B cell (primary cell): ENCODE results near the gene ZNF579. TPM values are rescaled to one million over a fixed set of nuclear protein-coding genes. Genes with fewer than 3 reads are reported as not detected.

Experiments used
- ATAC-seq: fragments of 200-7000 bp; cut with Tn5 transposase; one replicate; pipeline ENCODE4 v1.10.0; 2021; ENCODE audit warnings: low read depth, mild to moderate bottlenecking, moderate number of reproducible peaks, moderate library complexity
- CTCF ChIA-PET: fragments of 350-600 bp; sonication (Branson Sonifier 250); formaldehyde crosslinking; loops from one replicate; lab custom pipeline; 2021; ENCODE audit warnings: antibody characterized with exemption, inconsistent platforms; lab: Charles Lee
- POLR2A ChIA-PET: fragments of 350-600 bp; sonication (Branson Sonifier 250); formaldehyde crosslinking; loops from one replicate; lab custom pipeline; 2021; ENCODE audit warnings: antibody characterized with exemption; lab: Charles Lee
- DNase-seq: peaks from one replicate; pipeline ENCODE4 v3.0.0; 2013
- H2AFZ ChIP-seq: 2 replicates; pipeline ENCODE4 v1.6.1; 2012; ENCODE audit warnings: mild to moderate bottlenecking, low read depth, low read length; ENCODE audit not compliant: insufficient read depth, poor library complexity, severe bottlenecking
- H3K27ac ChIP-seq, 2 donors: 1 replicate in 1 of 2; 2 replicates in 1 of 2; pipeline ENCODE4 v1.5.1; 2012 to 2013; ENCODE audit warnings: low read length in 2 of 2, mild to moderate bottlenecking in 2 of 2, moderate library complexity in 1 of 2
- H3K27me3 ChIP-seq, 4 experiments: fragments of 200-600 bp in 1 of 4; sonication (generic) in 1 of 4; replicated peaks in 1 of 4; 1 replicate in 2 of 4; 2 replicates in 2 of 4; pipeline versions ENCODE4 v1.6.1 to v1.7.0; 2013 to 2016; ENCODE audit warnings: low read length in 3 of 4, mild to moderate bottlenecking in 2 of 4, mixed read lengths in 1 of 4, moderate library complexity in 1 of 4; ENCODE audit not compliant: insufficient read depth in 4 of 4, control insufficient read depth in 3 of 4; ENCODE audit errors: control extremely low read depth in 1 of 4
- H3K36me3 ChIP-seq, 2 experiments: replicated peaks in 1 of 2; 1 replicate in 1 of 2; 2 replicates in 1 of 2; pipeline versions ENCODE4 v1.6.1 to v1.7.1; 2013; ENCODE audit warnings: low read length in 1 of 2; ENCODE audit not compliant: insufficient read depth in 2 of 2, control insufficient read depth in 1 of 2; ENCODE audit errors: control extremely low read depth in 1 of 2, extremely low read depth in 1 of 2
- H3K4me1 ChIP-seq, 2 donors: fragments of 200-600 bp in 1 of 2; sonication (generic) in 1 of 2; 1 replicate in 1 of 2; 2 replicates in 1 of 2; pipeline versions ENCODE4 v1.5.1 to v1.6.1; 2013 to 2017; ENCODE audit warnings: low read length in 2 of 2; ENCODE audit not compliant: control insufficient read depth in 2 of 2, insufficient read depth in 2 of 2
- H3K4me2 ChIP-seq: replicated peaks from 2 replicates; pipeline ENCODE3; 2012; ENCODE audit warnings: mild to moderate bottlenecking, low read depth, low read length; ENCODE audit not compliant: poor library complexity, severe bottlenecking
- H3K4me3 ChIP-seq, 5 experiments: fragments of 200-600 bp in 1 of 5; sonication (generic) in 1 of 5; 1 replicate in 3 of 5; 2 replicates in 2 of 5; pipeline versions ENCODE4 v1.5.1 to v1.7.0; 2011 to 2016; ENCODE audit warnings: low read length in 4 of 5, mild to moderate bottlenecking in 4 of 5, low read depth in 2 of 5, control low read depth in 1 of 5, moderate library complexity in 1 of 5; ENCODE audit not compliant: insufficient read depth in 1 of 5; ENCODE audit errors: control extremely low read depth in 1 of 5, extremely low read depth in 1 of 5
- H3K79me2 ChIP-seq: fragments of 200-600 bp; sonication (generic); one replicate; pipeline ENCODE4 v1.6.0; 2016; ENCODE audit warnings: low read length; ENCODE audit not compliant: control insufficient read depth, insufficient read depth
- H3K9ac ChIP-seq: fragments of 200-600 bp; sonication (generic); 2 replicates; pipeline ENCODE4 v1.6.1; 2017; ENCODE audit warnings: mild to moderate bottlenecking, low read length, moderate library complexity
- H3K9me3 ChIP-seq, 3 donors: one replicate each; pipeline versions ENCODE4 v1.6.1 to v1.7.1; 2013; ENCODE audit warnings: low read length in 2 of 3; ENCODE audit not compliant: control insufficient read depth in 2 of 3, insufficient read depth in 1 of 3; ENCODE audit errors: control extremely low read depth in 1 of 3
- H4K20me1 ChIP-seq: 2 replicates; pipeline ENCODE4 v1.6.0; 2012; ENCODE audit warnings: mild to moderate bottlenecking, low read length; ENCODE audit not compliant: insufficient read depth, control insufficient read depth, poor library complexity, severe bottlenecking
- H3K27ac Mint-ChIP-seq: one replicate; pipeline ENCODE4 v1.8.0; 2021; ENCODE audit warnings: mixed read lengths
- H3K27me3 Mint-ChIP-seq: one replicate; pipeline ENCODE4 v1.8.0; 2021; ENCODE audit warnings: mixed read lengths
- H3K4me1 Mint-ChIP-seq: one replicate; pipeline ENCODE4 v1.8.0; 2021; ENCODE audit warnings: mixed read lengths
- H3K4me3 Mint-ChIP-seq: one replicate; pipeline ENCODE4 v1.8.0; 2021; ENCODE audit warnings: mixed read lengths
- H3K9me3 Mint-ChIP-seq: one replicate; pipeline ENCODE4 v1.8.0; 2022; ENCODE audit warnings: mixed read lengths; ENCODE audit not compliant: insufficient read depth
- CTCF ChIP-seq: fragments of 200-600 bp; IDR thresholded peaks from one replicate; pipeline ENCODE4 v1.8.0; 2022; ENCODE audit warnings: antibody characterized with exemption, mild to moderate bottlenecking
- EZH2 ChIP-seq: IDR thresholded peaks from 2 replicates; pipeline ENCODE4 v1.6.1; 2012; ENCODE audit warnings: borderline replicate concordance, low read depth, mild to moderate bottlenecking, moderate library complexity, low read length; ENCODE audit not compliant: insufficient read depth, poor library complexity, severe bottlenecking
- WGBS: methylation state at CpG from one replicate; pipeline ENCODE4 v1.1.5; 2013; ENCODE audit warnings: missing lambda C conversion rate; ENCODE audit not compliant: insufficient coverage; 5-methylcytosine and 5-hydroxymethylcytosine counted together
- intact Hi-C: fragments of 100-400 bp; cut with micrococcal nuclease; formaldehyde crosslinking; loops from one replicate; pipeline ENCODE4 v1.10.0; 2022
- polyA plus RNA-seq: library from polyadenylated mRNA; depleted of rRNA; stranded (reverse); fragments of >200 nt; gene quantifications from 2 replicates; pipeline ENCODE4 v1.2.3, GENCODE V29; 2012
- total RNA-seq, 2 donors: library from RNA; stranded (reverse); fragments of 120-200 nt in 1 of 2; gene quantifications; 1 replicate in 1 of 2; 2 replicates in 1 of 2; pipeline versions ENCODE4 v1.2.3 to v1.2.4, GENCODE V29; 2013 to 2022

Gene ZNF579
- total and polyA plus RNA-seq, 2 donors (not counting 1 experiment from before 2014, with no cell fraction given): 3.7 to 10.3 TPM

DNA sequence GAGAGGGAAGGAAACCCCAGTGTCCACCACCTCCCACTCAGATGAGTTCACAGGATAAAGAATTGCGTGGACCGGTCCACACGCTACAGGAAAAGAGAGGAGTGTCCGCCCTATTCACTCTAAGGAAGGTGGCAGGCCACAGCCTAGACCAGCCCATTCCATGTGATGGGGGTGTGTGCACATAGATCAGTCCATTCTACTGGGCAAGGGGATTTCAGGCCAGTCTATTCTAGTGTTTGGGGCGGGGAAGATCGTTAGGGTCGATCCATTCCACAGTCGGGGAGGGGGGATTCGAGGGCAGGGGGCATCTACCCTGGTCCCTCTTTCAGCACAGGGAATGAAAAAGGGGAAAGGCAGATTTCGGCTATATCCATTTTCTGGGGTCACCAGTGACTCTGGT is 10.9 kb upstream of the ZNF579 start:
- WGBS: 85% methylated on average over 4 of the region's 10 CpGs
- H3K4me2 ChIP-seq: no peak overlapping the region
- CTCF ChIA-PET: no interaction called here
- H2AFZ ChIP-seq: no peak overlapping the region
- TF ChIP-seq EZH2 (no peak), CTCF (no peak)
- H3K4me3 ChIP-seq: no peak overlapping the region
- peaks cover 0 to 15% of the 10 kb centered on the region in 2 experiments for H3K36me3 ChIP-seq
- no peaks in the 10 kb centered on the region for H3K27me3 ChIP-seq
- Mint-ChIP-seq H3K4me1 (peaks cover 12% of the 10 kb centered on the region), H3K27me3 (no peaks in the 10 kb centered on the region), H3K9me3 (no peaks in the 10 kb centered on the region), H3K4me3 (no peak overlapping the region), H3K27ac (no peak overlapping the region)
- intact Hi-C loops: no loop called here
- H3K9ac ChIP-seq: no peak overlapping the region
- H4K20me1 ChIP-seq: no peaks in the 10 kb centered on the region
- DNase-seq: no peak
- no peaks in the 10 kb centered on the region for H3K79me2 ChIP-seq
- ATAC-seq: no peak
- H3K9me3 ChIP-seq: no peaks in the 10 kb centered on the region
- H3K4me1 ChIP-seq: peaks cover 11 to 16% of the 10 kb centered on the region in 2 donors
- POLR2A ChIA-PET: no interaction called here
- no peak overlapping the region for H3K27ac ChIP-seq

GRCh38 chr19:55590617-55591016 is 10.0 kb upstream of the ZNF579 start:
- H3K27me3 ChIP-seq: no peaks in the 10 kb centered on the region
- Mint-ChIP-seq H3K27me3 (no peaks in the 10 kb centered on the region), H3K27ac (no peak overlapping the region), H3K4me3 (no peak overlapping the region), H3K4me1 (peaks cover 18% of the 10 kb centered on the region), H3K9me3 (no peaks in the 10 kb centered on the region)
- peaks cover 0 to 7% of the 10 kb centered on the region in 2 experiments for H3K36me3 ChIP-seq
- no peaks in the 10 kb centered on the region for H4K20me1 ChIP-seq
- no peak overlapping the region for H3K4me3 ChIP-seq
- TF ChIP-seq CTCF (no peak), EZH2 (no peak)
- CTCF ChIA-PET: no interaction called here
- no peak for DNase-seq
- POLR2A ChIA-PET: no interaction called here
- ATAC-seq: no peak
- H3K9me3 ChIP-seq: no peaks in the 10 kb centered on the region
- no peak overlapping the region for H3K9ac ChIP-seq
- no peaks in the 10 kb centered on the region for H3K79me2 ChIP-seq
- WGBS: no CpG with 5 or more reads among the region's 10 CpGs
- intact Hi-C loops: no loop called here
- no peak overlapping the region for H3K4me2 ChIP-seq
- no peak overlapping the region for H2AFZ ChIP-seq
- no peak overlapping the region for H3K27ac ChIP-seq
- H3K4me1 ChIP-seq: peaks cover 20 to 25% of the 10 kb centered on the region in 2 donors
